B cell (primary cell): Measurements from ENCODE around the gene GPR27. TPM values are rescaled to one million over a fixed set of nuclear protein-coding genes. Genes with fewer than 3 reads are reported as not detected.

Source experiments
- ATAC-seq: fragments of 200-7000 bp; cut with Tn5 transposase; one replicate; pipeline ENCODE4 v1.10.0; 2021; ENCODE audit warnings: low read depth, mild to moderate bottlenecking, moderate number of reproducible peaks, moderate library complexity
- CTCF ChIA-PET: fragments of 350-600 bp; sonication (Branson Sonifier 250); formaldehyde crosslinking; loops from one replicate; lab custom pipeline; 2021; ENCODE audit warnings: antibody characterized with exemption, inconsistent platforms; lab: Charles Lee
- POLR2A ChIA-PET: fragments of 350-600 bp; sonication (Branson Sonifier 250); formaldehyde crosslinking; loops from one replicate; lab custom pipeline; 2021; ENCODE audit warnings: antibody characterized with exemption; lab: Charles Lee
- DNase-seq: peaks from one replicate; pipeline ENCODE4 v3.0.0; 2013
- H2AFZ ChIP-seq: 2 replicates; pipeline ENCODE4 v1.6.1; 2012; ENCODE audit warnings: mild to moderate bottlenecking, low read depth, low read length; ENCODE audit not compliant: insufficient read depth, poor library complexity, severe bottlenecking
- H3K27ac ChIP-seq, 2 donors: 1 replicate in 1 of 2; 2 replicates in 1 of 2; pipeline ENCODE4 v1.5.1; 2012 to 2013; ENCODE audit warnings: low read length in 2 of 2, mild to moderate bottlenecking in 2 of 2, moderate library complexity in 1 of 2
- H3K27me3 ChIP-seq, 4 experiments: fragments of 200-600 bp in 1 of 4; sonication (generic) in 1 of 4; replicated peaks in 1 of 4; 1 replicate in 2 of 4; 2 replicates in 2 of 4; pipeline versions ENCODE4 v1.6.1 to v1.7.0; 2013 to 2016; ENCODE audit warnings: low read length in 3 of 4, mild to moderate bottlenecking in 2 of 4, mixed read lengths in 1 of 4, moderate library complexity in 1 of 4; ENCODE audit not compliant: insufficient read depth in 4 of 4, control insufficient read depth in 3 of 4; ENCODE audit errors: control extremely low read depth in 1 of 4
- H3K36me3 ChIP-seq, 2 experiments: replicated peaks in 1 of 2; 1 replicate in 1 of 2; 2 replicates in 1 of 2; pipeline versions ENCODE4 v1.6.1 to v1.7.1; 2013; ENCODE audit warnings: low read length in 1 of 2; ENCODE audit not compliant: insufficient read depth in 2 of 2, control insufficient read depth in 1 of 2; ENCODE audit errors: control extremely low read depth in 1 of 2, extremely low read depth in 1 of 2
- H3K4me1 ChIP-seq, 2 donors: fragments of 200-600 bp in 1 of 2; sonication (generic) in 1 of 2; 1 replicate in 1 of 2; 2 replicates in 1 of 2; pipeline versions ENCODE4 v1.5.1 to v1.6.1; 2013 to 2017; ENCODE audit warnings: low read length in 2 of 2; ENCODE audit not compliant: control insufficient read depth in 2 of 2, insufficient read depth in 2 of 2
- H3K4me2 ChIP-seq: replicated peaks from 2 replicates; pipeline ENCODE3; 2012; ENCODE audit warnings: mild to moderate bottlenecking, low read depth, low read length; ENCODE audit not compliant: poor library complexity, severe bottlenecking
- H3K4me3 ChIP-seq, 5 experiments: fragments of 200-600 bp in 1 of 5; sonication (generic) in 1 of 5; 1 replicate in 3 of 5; 2 replicates in 2 of 5; pipeline versions ENCODE4 v1.5.1 to v1.7.0; 2011 to 2016; ENCODE audit warnings: low read length in 4 of 5, mild to moderate bottlenecking in 4 of 5, low read depth in 2 of 5, control low read depth in 1 of 5, moderate library complexity in 1 of 5; ENCODE audit not compliant: insufficient read depth in 1 of 5; ENCODE audit errors: control extremely low read depth in 1 of 5, extremely low read depth in 1 of 5
- H3K79me2 ChIP-seq: fragments of 200-600 bp; sonication (generic); one replicate; pipeline ENCODE4 v1.6.0; 2016; ENCODE audit warnings: low read length; ENCODE audit not compliant: control insufficient read depth, insufficient read depth
- H3K9ac ChIP-seq: fragments of 200-600 bp; sonication (generic); 2 replicates; pipeline ENCODE4 v1.6.1; 2017; ENCODE audit warnings: mild to moderate bottlenecking, low read length, moderate library complexity
- H3K9me3 ChIP-seq, 3 donors: one replicate each; pipeline versions ENCODE4 v1.6.1 to v1.7.1; 2013; ENCODE audit warnings: low read length in 2 of 3; ENCODE audit not compliant: control insufficient read depth in 2 of 3, insufficient read depth in 1 of 3; ENCODE audit errors: control extremely low read depth in 1 of 3
- H4K20me1 ChIP-seq: 2 replicates; pipeline ENCODE4 v1.6.0; 2012; ENCODE audit warnings: mild to moderate bottlenecking, low read length; ENCODE audit not compliant: insufficient read depth, control insufficient read depth, poor library complexity, severe bottlenecking
- H3K27ac Mint-ChIP-seq: one replicate; pipeline ENCODE4 v1.8.0; 2021; ENCODE audit warnings: mixed read lengths
- H3K27me3 Mint-ChIP-seq: one replicate; pipeline ENCODE4 v1.8.0; 2021; ENCODE audit warnings: mixed read lengths
- H3K4me1 Mint-ChIP-seq: one replicate; pipeline ENCODE4 v1.8.0; 2021; ENCODE audit warnings: mixed read lengths
- H3K4me3 Mint-ChIP-seq: one replicate; pipeline ENCODE4 v1.8.0; 2021; ENCODE audit warnings: mixed read lengths
- H3K9me3 Mint-ChIP-seq: one replicate; pipeline ENCODE4 v1.8.0; 2022; ENCODE audit warnings: mixed read lengths; ENCODE audit not compliant: insufficient read depth
- CTCF ChIP-seq: fragments of 200-600 bp; IDR thresholded peaks from one replicate; pipeline ENCODE4 v1.8.0; 2022; ENCODE audit warnings: antibody characterized with exemption, mild to moderate bottlenecking
- EZH2 ChIP-seq: IDR thresholded peaks from 2 replicates; pipeline ENCODE4 v1.6.1; 2012; ENCODE audit warnings: borderline replicate concordance, low read depth, mild to moderate bottlenecking, moderate library complexity, low read length; ENCODE audit not compliant: insufficient read depth, poor library complexity, severe bottlenecking
- WGBS: methylation state at CpG from one replicate; pipeline ENCODE4 v1.1.5; 2013; ENCODE audit warnings: missing lambda C conversion rate; ENCODE audit not compliant: insufficient coverage; 5-methylcytosine and 5-hydroxymethylcytosine counted together
- intact Hi-C: fragments of 100-400 bp; cut with micrococcal nuclease; formaldehyde crosslinking; loops from one replicate; pipeline ENCODE4 v1.10.0; 2022
- polyA plus RNA-seq: library from polyadenylated mRNA; depleted of rRNA; stranded (reverse); fragments of >200 nt; gene quantifications from 2 replicates; pipeline ENCODE4 v1.2.3, GENCODE V29; 2012
- total RNA-seq, 2 donors: library from RNA; stranded (reverse); fragments of 120-200 nt in 1 of 2; gene quantifications; 1 replicate in 1 of 2; 2 replicates in 1 of 2; pipeline versions ENCODE4 v1.2.3 to v1.2.4, GENCODE V29; 2013 to 2022

GPR27 gene
- total and polyA plus RNA-seq, 2 donors (not counting 1 experiment from before 2014, with no cell fraction given) = 0.04 TPM; not detected in 1

- ATAC-seq (no peak), DNase-seq (no peak)
- no peaks in the 10 kb centered on the region for H3K9me3 Mint-ChIP-seq
- WGBS = 46% methylated on average over 4 of the region's 6 CpGs
- peaks cover 34% of the 10 kb centered on the region for H3K4me1 Mint-ChIP-seq
- Histone ChIP-seq H3K9me3 (no peaks in the 10 kb centered on the region), H3K4me2 (no peak overlapping the region), H3K4me3 (no peak overlapping the region), H3K4me1 (peaks cover 24 to 29% of the 10 kb centered on the region in 2 donors), H2AFZ (peak overlapping the region; percentile 19), H3K9ac (no peak overlapping the region), H3K36me3 (no peaks in the 10 kb centered on the region), H3K27me3 (peaks cover 0 to 21% (median 0%) of the 10 kb centered on the region in 4 experiments), H3K27ac (no peak overlapping the region), H3K79me2 (no peaks in the 10 kb centered on the region), H4K20me1 (no peaks in the 10 kb centered on the region)
- intact Hi-C loops = loop anchor here (2.0 to 10.0 kb wide), 3 partner anchors 383 to 1273 kb away; partner anchors contain the start of genes PPP4R2 and SHQ1
- ChIA-PET CTCF (interaction anchor here (2.4 kb wide), 1 partner anchor 8 kb away, joined by 8 read pairs; no protein-coding TSS in a partner anchor), POLR2A (interaction anchor here (0.6 kb wide), 1 partner anchor 380 kb away, joined by 3 read pairs; no protein-coding TSS in a partner anchor)
- peaks cover 12% of the 10 kb centered on the region for H3K27me3 Mint-ChIP-seq
- H3K4me3 Mint-ChIP-seq = no peak overlapping the region
- no peak overlapping the region for H3K27ac Mint-ChIP-seq
- TF ChIP-seq CTCF (no peak), EZH2 (no peak)
Observed at GRCh38 chr3:71721651-71722157, 32.0 kb upstream of the GPR27 start.

DNA sequence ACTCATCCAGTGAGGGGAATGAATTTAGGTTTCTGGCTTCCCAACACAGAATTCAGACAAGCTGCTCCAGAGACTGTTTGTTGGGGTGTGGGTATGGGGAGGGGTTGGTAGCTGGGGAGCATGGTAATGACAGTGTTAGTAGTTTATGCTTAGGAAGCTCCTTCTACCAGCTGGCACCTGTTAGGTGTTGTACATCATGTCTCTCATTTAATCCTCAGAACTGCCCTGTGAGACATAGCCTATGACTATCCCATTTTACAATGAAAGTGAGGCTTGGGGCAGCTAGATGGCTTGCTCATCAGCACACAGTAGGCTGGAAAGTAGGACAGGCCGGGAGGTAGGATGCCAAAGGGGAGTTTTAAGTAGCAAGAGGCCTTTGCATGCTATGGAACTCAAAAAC is 31.0 kb upstream of the GPR27 start:
- ChIA-PET CTCF (interaction anchor here (3.0 kb wide), 1 partner anchor 10 kb away, joined by 22 read pairs; no protein-coding TSS in a partner anchor), POLR2A (no interaction called here)
- no peaks in the 10 kb centered on the region for H3K79me2 ChIP-seq
- WGBS = 100% methylated on average over 1 of the region's 1 CpG
- H3K4me1 Mint-ChIP-seq = peaks cover 34% of the 10 kb centered on the region
- H4K20me1 ChIP-seq = no peaks in the 10 kb centered on the region
- no peak overlapping the region for H3K27ac ChIP-seq
- TF ChIP-seq CTCF (no peak), EZH2 (no peak)
- peaks cover 0 to 21% (median 0%) of the 10 kb centered on the region in 4 experiments for H3K27me3 ChIP-seq
- no peak overlapping the region for H3K27ac Mint-ChIP-seq
- peaks cover 24 to 29% of the 10 kb centered on the region in 2 donors for H3K4me1 ChIP-seq
- H2AFZ ChIP-seq = no peak overlapping the region
- H3K4me2 ChIP-seq = no peak overlapping the region
- no peak overlapping the region for H3K9ac ChIP-seq
- peaks cover 12% of the 10 kb centered on the region for H3K27me3 Mint-ChIP-seq
- no peaks in the 10 kb centered on the region for H3K9me3 Mint-ChIP-seq
- no peaks in the 10 kb centered on the region for H3K36me3 ChIP-seq
- intact Hi-C loops = loop anchor here (2.0 to 10.0 kb wide), 3 partner anchors 382 to 1272 kb away; partner anchors contain the start of genes PPP4R2 and SHQ1
- no peaks in the 10 kb centered on the region for H3K9me3 ChIP-seq
- DNase-seq (no peak), ATAC-seq (no peak)
- no peak overlapping the region for H3K4me3 Mint-ChIP-seq
- H3K4me3 ChIP-seq = no peak overlapping the region
